ENCODE results near the gene GPR183. TPM values are rescaled to one million over a fixed set of nuclear protein-coding genes. Genes with fewer than 3 reads are reported as not detected.

GPR183 gene
- total RNA-seq, 4 donors from 2014 or later = 11.9 to 32.1 (median 22.3) TPM

GRCh38 chr13:99281811-99282263, 25.4 kb downstream of the GPR183 start:
- intact Hi-C loops (cut with DNase I) = loop anchor here (5.0 kb wide), 1 partner anchor 40 kb away; no protein-coding TSS in a partner anchor
- H3K9me3 ChIP-seq = no peaks in the 10 kb centered on the region
- peak overlapping the region; percentile 44 to 66 (median 60) for H3K27ac ChIP-seq (replicated peaks in 1 of 4)
- 63% methylated on average over 5 of the region's 5 CpGs for WGBS
- H3K27me3 ChIP-seq = no peaks in the 10 kb centered on the region
- H3K4me1 ChIP-seq = peaks cover 23 to 47% (median 42%) of the 10 kb centered on the region in 4 donors
- H3K36me3 ChIP-seq = no peaks in the 10 kb centered on the region
- no peak overlapping the region for H3K4me3 ChIP-seq
- DNase-seq (ENCODE audit: extremely low spot score) = no peak
- TF ChIP-seq POLR2A (IDR thresholded peaks at IDR 0.05; ENCODE audit: low read depth) = no peak
- peak; percentile 46 to 67 for TF ChIP-seq POLR2AphosphoS5 (IDR thresholded peaks at IDR 0.05)

GRCh38 chr13:99280166-99280565, 27.0 kb downstream of the GPR183 start:
- H3K9me3 ChIP-seq = no peaks in the 10 kb centered on the region
- no peaks in the 10 kb centered on the region for H3K36me3 ChIP-seq
- H3K27ac ChIP-seq (replicated peaks in 1 of 4) = peak overlapping the region in 1 of 4 donors; percentile 66
- H3K4me3 ChIP-seq = no peak overlapping the region
- peaks cover 10 to 36% (median 30%) of the 10 kb centered on the region in 4 donors for H3K4me1 ChIP-seq
- peak; percentile 10 to 54 for TF ChIP-seq POLR2AphosphoS5 (IDR thresholded peaks at IDR 0.05)
- TF ChIP-seq EP300 (IDR thresholded peaks at IDR 0.05) = no peak
- no peak for DNase-seq (ENCODE audit: extremely low spot score)
- 75% methylated on average over 3 of the region's 3 CpGs for WGBS
- intact Hi-C loops (cut with DNase I) = loop anchor here (5.0 kb wide), 1 partner anchor 42 kb away; no protein-coding TSS in a partner anchor
- no peaks in the 10 kb centered on the region for H3K27me3 ChIP-seq

- WGBS = 100% methylated on average over 2 of the region's 2 CpGs
- H3K4me1 ChIP-seq = peaks cover 10 to 32% (median 29%) of the 10 kb centered on the region in 4 donors
- H3K27ac ChIP-seq (replicated peaks in 1 of 4) = no peak overlapping the region
- no peak overlapping the region for H3K4me3 ChIP-seq
- TF ChIP-seq CTCF (IDR thresholded peaks at IDR 0.05) = no peak
- no peak for TF ChIP-seq POLR2A (IDR thresholded peaks at IDR 0.05; ENCODE audit: low read depth)
- TF ChIP-seq EP300 (IDR thresholded peaks at IDR 0.05) = no peak
- TF ChIP-seq POLR2AphosphoS5 (IDR thresholded peaks at IDR 0.05) = no peak
- intact Hi-C loops (cut with DNase I) = loop anchor here (5.0 to 10.0 kb wide), 2 partner anchors 43 to 225 kb away; partner anchors contain the start of gene TM9SF2
- no peak for DNase-seq (ENCODE audit: extremely low spot score)
- H3K36me3 ChIP-seq = no peaks in the 10 kb centered on the region
- H3K9me3 ChIP-seq = no peaks in the 10 kb centered on the region
- no peaks in the 10 kb centered on the region for H3K27me3 ChIP-seq
Observed at GRCh38 chr13:99279637-99280036, 27.6 kb downstream of the GPR183 start.

GRCh38 chr13:99278843-99279242, 28.4 kb downstream of the GPR183 start:
- intact Hi-C loops (cut with DNase I) = loop anchor here (10.0 kb wide), 1 partner anchor 226 kb away; the partner anchor contains the start of gene TM9SF2
- no peaks in the 10 kb centered on the region for H3K36me3 ChIP-seq
- TF ChIP-seq POLR2AphosphoS5 (IDR thresholded peaks at IDR 0.05) (no peak), CTCF (IDR thresholded peaks at IDR 0.05) (no peak), EP300 (IDR thresholded peaks at IDR 0.05) (no peak)
- no peaks in the 10 kb centered on the region for H3K9me3 ChIP-seq
- no peak for DNase-seq (ENCODE audit: extremely low spot score)
- H3K27ac ChIP-seq (replicated peaks in 1 of 4) = no peak overlapping the region
- H3K4me1 ChIP-seq = peaks cover 10 to 26% (median 25%) of the 10 kb centered on the region in 4 donors
- H3K27me3 ChIP-seq = no peaks in the 10 kb centered on the region
- 93% methylated on average over 3 of the region's 3 CpGs for WGBS
- no peak overlapping the region for H3K4me3 ChIP-seq

- no peaks in the 10 kb centered on the region for H3K9me3 ChIP-seq
- DNase-seq (ENCODE audit: extremely low spot score) = no peak
- no peaks in the 10 kb centered on the region for H3K36me3 ChIP-seq
- peaks cover 12 to 22% (median 21%) of the 10 kb centered on the region in 4 donors for H3K4me1 ChIP-seq
- H3K27me3 ChIP-seq = no peaks in the 10 kb centered on the region
- intact Hi-C loops (cut with DNase I) = loop anchor here (10.0 kb wide), 1 partner anchor 227 kb away; the partner anchor contains the start of gene TM9SF2
- 78% methylated on average over 5 of the region's 5 CpGs for WGBS
- H3K27ac ChIP-seq (replicated peaks in 1 of 4) = no peak overlapping the region
- H3K4me3 ChIP-seq = no peak overlapping the region
- TF ChIP-seq EP300 (IDR thresholded peaks at IDR 0.05) = no peak
- no peak for TF ChIP-seq CTCF (IDR thresholded peaks at IDR 0.05)
- no peak for TF ChIP-seq POLR2A (IDR thresholded peaks at IDR 0.05; ENCODE audit: low read depth)
- TF ChIP-seq POLR2AphosphoS5 (IDR thresholded peaks at IDR 0.05) = no peak
Observed at GRCh38 chr13:99278200-99278599, 29.0 kb downstream of the GPR183 start.
